GM18867 (cell line): ENCODE data around the gene WASF3.

Experiments used
- ATAC-seq: cut with Tn5 transposase; IDR thresholded peaks from one replicate; pipeline ENCODE4 v1.9.1; 2021; ENCODE audit warnings: mild to moderate bottlenecking, moderate library complexity; ENCODE audit not compliant: unreplicated experiment

The WASF3 gene

DNA sequence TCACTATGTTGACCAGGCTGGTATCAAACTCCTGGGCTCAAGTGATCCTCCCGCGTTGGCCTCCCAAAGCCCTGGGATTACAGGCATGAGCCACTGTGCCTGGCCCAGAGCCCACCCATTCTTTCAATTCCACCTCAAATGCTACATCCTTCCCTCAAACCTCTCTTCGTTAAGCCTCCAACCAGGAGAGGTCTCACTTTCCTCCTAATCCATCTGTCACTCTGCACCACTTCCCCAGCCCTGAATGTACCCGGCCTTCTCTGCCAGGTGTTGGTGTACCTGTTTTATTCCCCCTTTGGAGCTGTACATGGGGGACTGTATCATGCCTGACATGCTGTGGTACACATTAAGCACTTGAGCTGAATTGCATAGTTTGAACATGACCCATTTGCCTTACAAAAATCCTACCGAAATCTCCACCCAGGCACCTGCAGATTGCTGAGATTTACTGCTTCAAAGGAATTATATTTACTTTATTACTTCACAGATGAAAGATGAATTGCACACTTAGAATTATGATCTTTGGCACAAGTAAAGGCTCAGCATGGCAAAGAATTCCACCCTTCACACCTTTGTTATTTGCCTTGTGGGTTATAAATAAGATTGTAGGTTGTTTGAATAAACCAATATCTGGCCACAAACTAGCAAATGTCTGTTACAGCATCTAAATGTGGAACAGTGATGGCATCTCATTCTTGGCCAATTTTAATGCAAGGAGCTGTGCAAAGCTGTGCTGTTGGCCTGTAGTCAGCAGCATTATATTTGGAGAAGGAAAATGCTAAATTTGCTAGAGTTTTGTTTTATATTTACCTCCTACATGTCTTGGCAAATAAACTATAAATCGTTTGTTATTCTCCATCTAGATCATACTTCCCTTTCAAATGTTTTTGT lies 15.6 kb upstream of the WASF3 start:
- ATAC-seq, result no peak

DNA sequence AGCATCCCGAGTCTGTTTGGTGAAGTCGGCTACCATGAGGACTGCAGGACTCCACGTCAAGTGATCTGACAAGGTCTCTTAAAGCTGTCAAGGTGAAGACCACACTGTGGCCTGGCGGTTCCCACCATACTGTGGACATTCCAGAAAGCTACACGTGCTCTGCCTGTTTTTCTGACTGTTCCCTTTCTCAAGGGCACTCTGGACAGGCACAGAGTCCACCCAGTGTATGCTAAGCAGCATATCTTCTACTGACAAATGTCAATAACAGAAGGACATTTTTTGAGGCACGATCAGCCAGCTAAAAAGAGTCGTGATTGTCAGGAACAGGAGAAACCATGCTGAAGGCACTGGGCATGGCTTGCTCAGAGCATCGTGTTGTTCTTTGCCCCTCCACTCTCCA lies 12.8 kb upstream of the WASF3 start:
- no peak for ATAC-seq

DNA sequence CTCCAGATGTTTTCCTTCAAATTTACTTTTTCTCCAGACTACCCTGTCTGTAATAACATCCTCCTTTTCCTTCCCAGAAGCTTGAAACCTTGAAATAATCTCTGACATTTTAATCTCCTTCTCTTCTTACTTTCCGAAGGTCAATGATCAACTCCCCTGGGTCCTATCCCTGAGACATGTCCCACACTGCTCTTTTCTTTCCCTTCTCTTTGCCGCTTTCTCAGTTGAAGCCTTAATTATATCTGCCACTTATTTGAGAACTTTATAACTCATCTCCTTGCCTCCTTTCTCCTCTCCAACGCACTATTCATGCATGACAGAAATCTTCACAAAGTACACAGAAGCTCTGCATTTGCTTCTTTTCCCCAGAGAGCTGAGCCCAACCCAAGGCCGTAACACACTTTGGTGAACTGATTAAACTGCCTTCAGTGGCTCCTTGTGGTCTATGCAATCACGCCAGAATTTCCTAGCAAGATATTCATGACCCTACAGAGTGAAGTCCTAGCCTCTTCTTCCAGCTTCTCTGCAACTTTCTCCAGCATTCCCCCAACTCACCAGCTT lies 9.2 kb upstream of the WASF3 start:
- ATAC-seq, result no peak

DNA sequence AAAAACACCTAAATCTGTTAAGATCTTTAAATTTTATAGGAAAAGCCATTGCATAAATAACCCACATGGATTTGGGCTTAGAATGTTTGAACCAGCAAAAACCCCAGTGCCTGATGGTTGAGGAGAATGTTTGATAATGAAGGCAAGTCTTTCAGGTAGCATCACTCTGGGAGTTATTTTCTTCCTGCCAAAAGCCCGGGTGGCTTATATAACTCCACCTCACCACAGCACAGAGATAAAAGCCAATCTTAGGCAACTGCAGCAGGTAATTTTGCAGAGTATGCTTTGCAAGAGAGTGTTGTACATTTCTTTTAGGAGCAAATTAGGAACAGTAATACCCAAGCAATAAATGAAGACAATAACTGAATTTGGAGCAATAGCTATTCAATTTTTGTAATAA lies 7.8 kb upstream of the WASF3 start:
- no peak for ATAC-seq

DNA sequence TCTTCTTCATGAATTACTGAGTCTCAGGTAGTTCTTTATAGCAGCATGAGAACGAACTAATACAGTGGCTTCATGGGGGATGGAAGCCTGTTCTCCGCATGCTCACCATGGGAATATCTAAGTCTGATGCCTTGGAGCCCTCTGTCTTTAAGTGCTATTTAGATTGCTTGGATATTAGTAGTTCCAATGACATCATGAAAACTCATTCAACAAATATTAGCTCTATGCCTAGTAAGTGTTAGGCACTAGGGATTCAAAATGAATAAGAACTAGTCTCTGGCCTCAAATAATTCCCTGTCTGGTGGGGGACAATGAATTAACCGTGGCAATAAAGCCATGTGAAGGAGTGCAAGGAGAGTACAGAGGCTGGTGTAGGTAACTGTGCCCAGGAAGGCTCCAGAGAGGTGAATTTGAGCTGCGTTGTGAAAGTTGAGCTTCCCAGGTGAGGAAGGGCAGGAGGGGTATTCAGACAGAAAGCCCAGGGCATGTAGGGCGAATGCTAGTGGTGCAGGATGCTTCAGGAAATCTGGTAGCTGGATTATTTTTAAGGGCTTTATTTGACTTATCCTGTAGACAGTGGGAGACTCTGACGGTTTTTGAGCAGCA lies 6.1 kb upstream of the WASF3 start:
- ATAC-seq, result no peak

DNA sequence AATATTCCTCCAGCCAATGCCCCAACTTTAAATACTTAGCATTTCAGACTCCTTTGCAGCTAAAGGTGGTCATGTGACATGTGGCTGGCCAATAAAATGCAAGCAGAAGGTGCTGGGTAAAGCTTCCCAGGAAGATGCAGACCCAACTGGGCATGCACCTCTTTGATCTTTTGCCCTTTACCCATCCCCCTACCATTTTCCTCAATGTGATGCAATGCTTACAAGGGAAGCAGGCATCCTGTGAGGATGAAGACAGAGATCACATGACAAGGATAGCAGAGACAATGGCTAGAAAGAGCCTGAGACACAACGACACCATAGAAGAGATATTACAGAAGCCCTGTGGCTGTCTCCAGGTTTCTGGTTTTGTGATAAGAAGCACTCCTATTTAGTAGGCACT lies 2.1 kb upstream of the WASF3 start:
- ATAC-seq, result no peak

DNA sequence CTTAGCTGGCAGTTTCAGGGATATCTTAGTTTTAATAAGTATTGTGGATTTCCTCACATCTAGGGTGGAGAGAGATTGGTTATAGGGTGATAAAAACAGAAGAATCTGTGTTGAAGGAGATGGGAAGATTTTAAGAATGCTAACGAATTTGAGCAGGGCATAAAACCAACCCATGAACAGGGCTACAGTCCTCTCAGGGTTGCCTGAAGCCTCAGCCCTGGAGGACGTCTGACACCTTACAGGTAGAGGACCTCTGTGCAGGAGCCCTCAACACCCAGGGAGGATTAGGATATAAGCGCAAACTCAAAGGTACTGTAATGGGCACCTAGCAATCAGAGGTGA lies 461 bp upstream of the WASF3 start:
- peak; percentile 27 for ATAC-seq

DNA sequence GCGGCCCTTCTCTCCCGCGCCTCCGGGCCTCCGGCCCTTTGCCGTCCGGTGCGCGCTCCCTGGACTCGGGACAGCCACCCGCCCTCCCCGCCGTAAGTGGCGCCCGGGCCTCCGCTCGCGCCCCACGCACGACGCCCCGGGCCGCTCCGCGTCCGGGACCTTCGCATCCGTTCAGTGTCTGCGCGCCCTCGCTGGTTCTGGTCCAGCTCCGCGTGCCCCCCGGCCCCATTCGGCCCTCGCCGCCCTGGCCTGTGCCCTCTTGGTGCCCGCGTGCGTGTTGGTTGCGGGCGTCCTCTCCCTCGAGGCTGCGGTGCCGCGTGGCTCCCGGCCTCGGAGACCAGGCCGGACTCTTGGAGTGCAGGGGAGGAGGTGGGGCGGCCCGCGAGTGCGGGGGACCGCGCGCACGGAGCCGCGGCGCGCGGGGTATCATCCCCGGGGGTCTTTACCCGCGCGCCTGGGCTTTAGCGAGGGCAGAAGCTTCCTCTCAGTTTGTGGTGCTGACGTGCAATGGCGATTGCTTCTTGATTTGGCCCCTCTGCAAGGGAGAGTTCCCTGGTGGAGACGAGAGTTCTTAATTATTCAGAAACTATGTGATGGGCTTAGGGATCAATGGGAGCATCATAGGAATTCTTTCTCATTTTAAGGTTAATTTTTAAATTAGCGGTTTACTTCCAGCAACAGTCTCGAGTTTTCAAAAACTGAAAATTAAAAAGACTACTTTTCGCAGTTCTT lies 757 bp downstream of the WASF3 start:
- peak; percentile 4 for ATAC-seq

DNA sequence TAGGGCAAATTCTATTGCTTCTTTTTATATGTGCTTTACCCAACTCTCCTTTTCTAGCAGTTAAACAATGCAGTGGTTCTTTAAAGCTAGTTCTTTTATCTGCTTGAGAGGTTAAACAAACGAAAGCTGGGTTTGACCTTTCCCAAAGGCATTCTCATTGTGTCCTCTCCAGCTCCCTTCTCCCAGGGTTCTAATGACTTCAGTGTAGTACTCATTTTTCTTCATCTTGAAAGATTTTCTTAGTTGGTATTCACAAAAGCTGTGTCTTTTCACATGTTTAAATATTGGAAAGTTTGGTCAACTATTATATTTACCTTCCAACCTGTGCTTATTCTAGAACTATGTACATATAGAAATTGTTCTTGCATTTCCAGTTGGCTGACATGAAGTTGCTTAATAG lies 1.5 kb downstream of the WASF3 start:
- no peak for ATAC-seq

DNA sequence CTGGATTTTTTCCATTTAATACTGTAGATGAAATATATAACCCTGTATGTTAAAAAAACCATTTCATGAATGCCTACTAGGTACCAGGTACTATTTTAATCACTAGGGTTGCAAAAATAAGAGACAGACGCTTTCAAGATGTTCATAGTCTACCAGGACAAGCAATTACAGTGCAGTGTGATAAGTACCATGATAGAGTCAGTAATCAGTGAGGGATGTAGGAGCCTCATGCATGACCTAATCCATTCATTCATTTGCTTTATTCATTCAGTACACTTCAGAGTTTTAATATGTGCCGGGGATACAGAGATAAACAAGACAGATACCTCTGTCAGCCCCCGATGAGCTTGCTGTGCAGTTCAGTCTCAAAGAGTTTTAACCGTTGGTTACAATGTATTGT lies 3.0 kb downstream of the WASF3 start:
- no peak for ATAC-seq

DNA sequence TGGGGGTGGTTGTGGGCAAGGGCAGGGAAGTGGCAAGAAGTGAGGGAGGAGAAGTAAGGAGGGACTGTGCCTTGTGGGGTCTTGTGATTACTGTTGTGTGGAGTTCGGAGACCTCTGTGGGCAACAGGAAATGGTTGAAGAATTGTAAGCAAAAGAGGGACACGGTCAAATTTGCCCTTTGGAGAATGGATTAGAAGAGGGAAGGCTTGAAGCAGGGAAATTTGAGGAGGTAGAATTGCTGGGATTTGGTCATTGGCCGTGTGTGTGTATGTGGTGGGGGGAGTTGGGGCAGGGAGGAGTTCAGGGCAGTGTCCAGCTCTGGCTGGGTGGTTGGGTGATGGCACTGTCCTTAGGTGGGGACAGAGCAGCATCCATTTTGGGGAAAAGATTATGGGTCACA lies 3.6 kb downstream of the WASF3 start:
- no peak for ATAC-seq

DNA sequence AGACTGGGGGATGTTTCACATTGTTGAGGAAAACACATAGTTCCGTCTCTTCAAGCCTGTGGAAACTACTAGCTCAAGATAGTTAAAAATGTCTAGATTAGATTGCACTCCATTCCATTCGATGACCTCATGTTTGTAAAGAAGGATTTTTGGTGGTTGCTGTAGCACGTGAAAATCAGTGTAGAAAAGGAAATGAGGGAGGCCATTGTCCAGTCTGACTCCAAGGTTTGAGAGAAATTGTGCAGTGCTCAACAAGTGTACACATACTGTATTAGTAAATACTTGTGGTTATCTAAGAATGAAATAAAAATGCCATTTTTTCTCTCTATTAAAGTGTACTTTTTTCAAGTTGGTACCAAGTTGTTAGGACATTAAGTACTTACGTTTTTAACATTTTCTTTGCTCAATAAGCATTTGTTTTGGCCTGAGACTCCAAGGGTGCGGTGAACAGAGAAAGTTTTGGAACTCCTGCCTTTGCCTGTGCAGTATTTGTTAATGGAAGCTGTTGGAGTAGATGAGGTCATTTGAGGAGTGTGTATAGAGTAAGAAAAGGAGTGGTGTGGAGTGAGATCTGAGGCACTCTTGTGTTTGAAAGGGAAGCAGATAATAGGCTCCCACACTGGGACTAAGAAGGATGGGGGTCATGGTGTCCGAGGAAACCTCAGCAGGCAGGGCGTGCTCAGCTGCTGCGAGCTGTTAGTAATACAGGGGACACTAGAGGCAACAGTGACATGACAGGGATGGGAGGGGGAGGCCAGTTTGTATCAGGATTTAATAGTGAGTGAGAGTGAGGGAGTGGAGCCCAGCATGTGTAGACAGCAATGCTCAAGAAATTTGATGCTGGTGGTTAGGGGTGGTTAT lies 4.4 kb downstream of the WASF3 start:
- ATAC-seq, result no peak

DNA sequence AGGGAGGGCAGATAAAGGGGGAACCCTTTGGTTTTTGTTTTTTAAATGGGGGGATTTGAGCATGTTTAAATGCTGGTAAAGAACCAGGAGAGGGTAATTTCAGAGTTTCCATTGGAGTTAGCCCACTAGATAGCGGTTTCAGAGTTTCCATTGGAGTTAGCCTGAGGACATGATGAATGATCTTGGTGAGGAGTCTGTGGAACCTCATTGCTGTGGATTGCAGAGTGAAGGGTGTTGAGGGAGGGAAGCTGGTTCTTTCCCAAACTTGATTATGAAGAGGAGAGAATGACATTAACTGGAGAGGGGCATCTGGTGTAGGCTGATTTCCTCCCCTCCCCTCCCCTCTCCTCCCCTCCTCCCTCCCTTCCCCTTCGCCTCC lies 5.0 kb downstream of the WASF3 start:
- ATAC-seq, result no peak

DNA sequence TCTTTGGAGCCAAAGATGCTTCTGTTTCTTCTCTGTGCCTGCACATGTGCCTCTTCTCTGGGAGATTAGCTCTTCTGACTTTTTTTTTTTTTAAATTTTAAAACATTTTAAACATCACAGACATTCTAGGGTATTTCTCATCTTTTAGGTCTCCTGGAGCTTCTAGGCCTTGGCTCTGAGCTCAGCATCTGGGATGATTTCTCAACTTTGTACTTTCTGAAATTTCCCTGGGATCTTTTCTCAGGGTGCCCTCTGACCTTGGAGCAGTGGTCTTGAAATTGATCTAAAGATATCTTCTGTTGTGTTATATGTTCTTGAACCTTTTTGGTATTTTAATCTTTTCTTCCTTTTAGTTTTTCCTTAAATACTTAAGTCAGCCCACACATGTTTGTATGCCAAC lies 6.2 kb downstream of the WASF3 start:
- ATAC-seq, result no peak

DNA sequence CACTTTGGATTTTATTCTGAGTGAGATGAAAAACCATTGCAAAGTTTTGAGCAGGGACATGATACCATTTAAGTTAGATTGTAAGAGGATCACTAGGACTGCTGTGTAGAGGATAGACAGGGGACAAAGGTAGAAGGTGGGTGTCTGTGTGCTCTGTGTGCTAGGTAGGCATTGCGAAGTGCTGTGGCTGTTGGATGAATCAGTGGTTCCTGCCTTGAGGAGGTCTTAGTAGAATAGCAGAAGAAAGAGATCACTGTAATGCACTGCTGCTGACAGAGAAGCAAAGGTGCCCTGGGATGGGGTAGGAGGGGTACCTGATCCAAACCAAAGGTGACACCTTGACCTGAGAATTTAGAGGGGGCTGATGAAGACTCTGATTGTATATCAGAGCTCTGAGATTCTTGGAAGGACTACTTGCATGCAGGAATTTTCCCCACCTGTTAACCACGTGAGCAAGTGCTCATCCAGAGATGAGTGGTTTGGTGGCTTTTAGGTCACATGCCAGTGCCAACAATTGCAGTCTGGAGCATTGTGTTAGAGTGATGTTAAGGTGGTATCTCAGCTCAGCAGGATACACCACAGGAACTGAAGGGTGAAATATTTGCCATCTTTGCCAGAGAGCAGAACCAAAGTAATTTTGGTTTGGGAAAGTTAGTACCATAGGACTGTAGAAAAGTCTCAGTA lies 10.8 kb downstream of the WASF3 start:
- ATAC-seq, result no peak

DNA sequence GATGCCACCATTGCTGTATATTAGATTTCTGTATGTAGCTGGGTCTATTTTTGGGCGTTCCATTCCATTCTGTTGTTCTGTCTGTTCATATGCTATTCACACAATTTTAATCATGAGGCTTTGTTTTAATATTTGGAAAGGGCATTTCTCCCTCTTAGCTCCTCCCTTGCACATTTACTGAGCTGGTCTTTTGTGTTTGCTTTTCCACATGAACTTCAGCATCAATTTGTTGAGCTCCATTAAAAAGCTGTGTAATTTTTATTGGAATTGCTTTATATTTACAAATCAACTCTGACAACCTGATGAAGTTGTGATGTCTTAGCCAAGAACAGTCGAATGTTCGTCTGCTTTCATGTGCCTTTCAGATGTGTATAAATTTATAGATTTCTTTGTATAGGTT lies 14.0 kb downstream of the WASF3 start:
- no peak for ATAC-seq

DNA sequence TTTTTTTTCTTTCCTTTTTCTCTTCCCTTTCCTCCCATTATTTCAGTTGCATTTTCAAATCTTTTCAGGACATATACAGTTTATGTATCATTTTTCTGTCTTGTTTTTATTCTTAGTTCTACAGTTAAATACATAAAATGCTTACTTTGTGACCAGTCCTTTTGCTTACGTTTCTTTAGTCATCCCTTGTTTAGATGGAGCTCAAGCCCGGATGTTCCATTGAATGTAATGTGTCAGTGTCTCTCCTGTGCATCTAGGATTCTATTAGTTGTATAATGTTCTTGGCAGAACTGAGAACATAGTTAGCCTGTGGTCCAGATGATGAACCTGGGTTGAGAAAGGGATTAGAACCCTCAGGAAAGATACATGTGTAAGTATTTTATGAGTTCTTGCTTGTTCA lies 17.8 kb downstream of the WASF3 start:
- no peak for ATAC-seq

DNA sequence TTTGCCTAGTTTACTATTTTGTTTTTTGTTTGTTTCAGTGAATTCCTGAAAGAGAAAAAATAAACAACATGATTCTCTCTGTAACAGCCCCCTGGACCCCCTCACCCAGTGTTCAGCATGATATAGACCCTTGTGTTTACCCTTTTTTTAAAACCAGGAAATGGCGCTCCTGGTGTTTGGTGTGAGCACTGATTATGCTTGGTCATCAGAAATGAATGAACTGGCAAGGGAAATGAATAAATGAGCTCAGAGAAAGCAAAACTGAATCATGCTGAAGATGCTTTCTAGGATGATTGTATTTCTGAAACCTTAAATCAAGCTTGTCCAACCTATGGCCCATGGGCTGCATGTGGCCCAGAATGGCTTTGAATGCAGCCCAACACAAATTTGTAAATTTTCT lies 22.1 kb downstream of the WASF3 start:
- no peak for ATAC-seq

DNA sequence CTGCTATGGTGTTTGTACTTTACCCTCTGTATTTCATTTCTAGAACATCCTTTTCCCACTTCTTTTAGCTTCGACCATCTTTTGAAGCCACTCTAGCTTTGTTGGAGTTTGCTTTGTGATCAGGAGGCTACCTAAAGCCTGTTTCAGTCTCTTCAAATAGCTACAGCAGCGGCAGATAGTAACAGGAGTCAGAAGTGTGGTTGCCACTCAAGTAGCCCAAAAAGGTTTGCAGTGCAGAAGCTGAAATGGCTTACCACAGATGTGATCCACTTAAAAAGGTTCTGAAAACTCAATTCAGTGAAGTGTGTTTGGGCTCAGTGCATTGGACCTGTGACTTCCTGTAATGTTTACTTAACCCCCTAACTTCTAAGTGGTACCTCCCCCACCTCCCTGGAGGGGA lies 26.2 kb downstream of the WASF3 start:
- ATAC-seq, result no peak

DNA sequence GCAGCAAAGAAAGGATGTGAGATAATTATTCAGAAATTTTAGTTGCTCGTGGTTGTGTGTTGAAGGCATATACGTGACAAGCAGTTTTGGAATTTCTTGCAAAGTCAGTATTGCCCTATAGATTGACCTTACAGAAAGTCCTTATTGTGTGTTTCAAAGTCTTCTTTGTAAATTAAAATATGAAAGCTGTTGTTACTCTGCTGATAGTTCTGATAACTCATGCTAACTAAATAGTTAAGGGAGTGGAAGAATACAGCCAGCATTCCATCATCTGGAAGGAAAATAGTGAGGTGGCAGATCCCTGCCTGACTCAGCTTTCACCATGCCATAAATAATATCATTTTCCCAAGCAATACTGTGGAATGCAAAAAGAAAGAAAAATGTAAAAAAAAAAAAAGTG lies 27.2 kb downstream of the WASF3 start:
- no peak for ATAC-seq
